GM12878 (cell line): ENCODE measurements around the gene KIRREL3. TPM values are rescaled to one million over a fixed set of nuclear protein-coding genes. Genes with fewer than 3 reads are reported as not detected.

Source experiments
- ATAC-seq: fragments of 200-7000 bp; cut with Tn5 transposase; 3 replicates; pipeline ENCODE4 v1.9.1; 2020; ENCODE audit warnings: mild to moderate bottlenecking, moderate library complexity
- BruUV-seq: library from RNA; stranded (reverse); fragments of 400-500 nt; replicated peaks from 2 replicates; lab custom pipeline; 2021; lab: Mats Ljungman, UMichigan
- CTCF ChIA-PET: fragments of 300-600 bp; sonication (Branson Sonifier 250); formaldehyde crosslinking; extraction: SDS; loops from one replicate; lab custom pipeline; 2021; ENCODE audit warnings: inconsistent platforms; lab: Yijun Ruan, JAX
- POLR2A ChIA-PET: fragments of 350-600 bp; formaldehyde crosslinking; extraction: SDS; loops from one replicate; lab custom pipeline; 2021; ENCODE audit warnings: inconsistent platforms; lab: Charles Lee
- RAD21 ChIA-PET: fragments of 300-600 bp; sonication (Branson Sonifier 250); formaldehyde crosslinking; loops from one replicate; lab custom pipeline; 2023; ENCODE audit warnings: antibody characterized with exemption; ENCODE audit not compliant: unreplicated experiment; lab: Charles Lee
- SMC1A ChIA-PET: fragments of 300-600 bp; sonication (Branson Sonifier 250); formaldehyde crosslinking; loops from one replicate; lab custom pipeline; 2023; ENCODE audit not compliant: unreplicated experiment, uncharacterized antibody; lab: Charles Lee
- DNase-seq: peaks from one replicate; pipeline ENCODE4 v3.0.0-alpha.2; 2011; ENCODE audit warnings: low read depth, low spot score
- FAIRE-seq: peaks from 3 replicates; lab custom pipeline; 2011; peaks lifted over from hg19 to GRCh38; lab: Jason Lieb, UNC
- H2AFZ ChIP-seq: 2 replicates; pipeline ENCODE4 v1.6.0; 2011; ENCODE audit warnings: low read depth, low read length, control low read depth; ENCODE audit not compliant: control insufficient read depth
- H3K27ac ChIP-seq: 2 replicates; pipeline ENCODE4 v1.5.1; 2011; ENCODE audit warnings: control low read depth; ENCODE audit not compliant: control insufficient read depth, insufficient read depth
- H3K27me3 ChIP-seq, 2 experiments: replicated peaks in 1 of 2; 2 replicates each; pipeline versions ENCODE4 v1.6.0 to v1.6.1; 2011; ENCODE audit warnings: low read length in 1 of 2; ENCODE audit not compliant: control insufficient read depth in 2 of 2, insufficient read depth in 2 of 2
- H3K36me3 ChIP-seq, 2 experiments: 2 replicates each; pipeline ENCODE4 v1.5.1; 2011; ENCODE audit warnings: low read length in 1 of 2; ENCODE audit not compliant: control insufficient read depth in 2 of 2, insufficient read depth in 2 of 2
- H3K4me1 ChIP-seq: 2 replicates; pipeline ENCODE4 v1.6.1; 2011; ENCODE audit warnings: mild to moderate bottlenecking, low read length, moderate library complexity, mixed read lengths; ENCODE audit not compliant: control insufficient read depth, insufficient read depth
- H3K4me2 ChIP-seq: 2 replicates; pipeline ENCODE4 v1.6.0; 2011; ENCODE audit warnings: control low read depth; ENCODE audit not compliant: control insufficient read depth, insufficient read depth
- H3K4me3 ChIP-seq: fragments of 200-600 bp; sonication (generic); 2 replicates; pipeline ENCODE4 v1.5.1; 2016
- H3K79me2 ChIP-seq: 2 replicates; pipeline ENCODE4 v1.6.0; 2011; ENCODE audit warnings: low read length; ENCODE audit not compliant: control insufficient read depth, insufficient read depth
- H3K9ac ChIP-seq: 2 replicates; pipeline ENCODE4 v1.8.0; 2011; ENCODE audit warnings: low read length, control low read depth, mixed read lengths; ENCODE audit not compliant: control insufficient read depth, insufficient read depth
- H3K9me3 ChIP-seq: replicated peaks from 3 replicates; pipeline ENCODE4 v1.5.1; 2011; ENCODE audit warnings: mild to moderate bottlenecking, low read length; ENCODE audit not compliant: control insufficient read depth, insufficient read depth
- H4K20me1 ChIP-seq: 2 replicates; pipeline ENCODE4 v1.6.0; 2011; ENCODE audit not compliant: control insufficient read depth, insufficient read depth
- ATF2 ChIP-seq: IDR thresholded peaks from 2 replicates; pipeline ENCODE4 v1.6.1; 2012; ENCODE audit warnings: low read length, inconsistent platforms
- BCL3 ChIP-seq: IDR thresholded peaks from 2 replicates; pipeline ENCODE4 v1.6.1; 2011; ENCODE audit warnings: borderline replicate concordance, low read depth, mild to moderate bottlenecking, moderate library complexity, low read length; ENCODE audit not compliant: insufficient read depth, poor library complexity, severe bottlenecking
- CBX3 ChIP-seq: fragments of 200-600 bp; sonication (generic); IDR thresholded peaks from 2 replicates; pipeline ENCODE4 v1.6.1; 2016; ENCODE audit warnings: low read depth, borderline replicate concordance
- CEBPB ChIP-seq, 2 experiments: fragments of 150-350 bp in 1 of 2; IDR thresholded peaks; 2 replicates each; pipeline ENCODE4 v1.6.1; 2012 to 2014; ENCODE audit warnings: low read depth in 2 of 2, low read length in 2 of 2, borderline replicate concordance in 1 of 2, inconsistent platforms in 1 of 2
- CREM ChIP-seq: IDR thresholded peaks from 2 replicates; pipeline ENCODE4 v1.6.1; 2014; ENCODE audit warnings: antibody characterized with exemption, low read depth
- FOXM1 ChIP-seq: IDR thresholded peaks from 2 replicates; pipeline ENCODE4 v1.6.1; 2012; ENCODE audit warnings: low read depth, mild to moderate bottlenecking, inconsistent platforms, low read length, moderate library complexity
- MTA2 ChIP-seq: fragments of 450-650 bp; IDR thresholded peaks from 2 replicates; pipeline ENCODE4 v1.6.1; 2016; ENCODE audit warnings: low read depth, mild to moderate bottlenecking, moderate library complexity
- NFYB ChIP-seq: IDR thresholded peaks from 2 replicates; pipeline ENCODE4 v1.6.1; 2011; ENCODE audit warnings: low read depth, mild to moderate bottlenecking, low read length, improper control_type of control experiment, moderate library complexity; ENCODE audit not compliant: insufficient read depth
- NR2C1 ChIP-seq: fragments of 450-650 bp; IDR thresholded peaks from 2 replicates; pipeline ENCODE4 v1.6.1; 2017; ENCODE audit warnings: antibody characterized with exemption, mild to moderate bottlenecking, moderate library complexity
- RBBP5 ChIP-seq: fragments of 200-600 bp; sonication (generic); conservative IDR thresholded peaks from 2 replicates; pipeline ENCODE4 v1.6.1; 2016
- RELB ChIP-seq: fragments of 450-650 bp; IDR thresholded peaks from 2 replicates; pipeline ENCODE4 v1.6.1; 2017; ENCODE audit warnings: low read depth, mild to moderate bottlenecking, moderate library complexity
- SIX5 ChIP-seq: IDR thresholded peaks from 2 replicates; pipeline ENCODE4 v1.6.1; 2011; ENCODE audit warnings: mild to moderate bottlenecking, low read depth, low read length, moderate library complexity; ENCODE audit not compliant: severe bottlenecking
- SMAD1 ChIP-seq: fragments of 450-650 bp; IDR thresholded peaks from 2 replicates; pipeline ENCODE4 v1.6.1; 2018; ENCODE audit warnings: mild to moderate bottlenecking, low read depth; ENCODE audit not compliant: partially characterized antibody
- SMAD5 ChIP-seq: IDR thresholded peaks from 2 replicates; pipeline ENCODE4 v1.6.1; 2016; ENCODE audit warnings: antibody characterized with exemption, low read depth
- SREBF2 ChIP-seq: IDR thresholded peaks from 2 replicates; pipeline ENCODE4 v1.6.1; 2012; ENCODE audit warnings: mild to moderate bottlenecking, low read length
- TBL1XR1 ChIP-seq: IDR thresholded peaks from 2 replicates; pipeline ENCODE4 v1.6.1; 2012; ENCODE audit warnings: low read depth, low read length, improper control_type of control experiment
- ZNF207 ChIP-seq: fragments of 450-650 bp; IDR thresholded peaks from 2 replicates; pipeline ENCODE4 v1.6.1; 2014; ENCODE audit warnings: antibody characterized with exemption, mild to moderate bottlenecking, borderline replicate concordance
- ZNF217 ChIP-seq: fragments of 450-650 bp; IDR thresholded peaks from 2 replicates; pipeline ENCODE4 v1.6.1; 2017; ENCODE audit warnings: antibody characterized with exemption, mild to moderate bottlenecking
- WGBS: methylation state at CpG from one replicate; pipeline ENCODE4 v1.1.6; 2016; ENCODE audit warnings: low lambda C conversion rate; ENCODE audit not compliant: insufficient replicate concordance, insufficient coverage; ENCODE audit errors: missing lambda C conversion rate; 5-methylcytosine and 5-hydroxymethylcytosine counted together
- in situ Hi-C: fragments of 300-500 bp; cut with MboI; formaldehyde crosslinking; loops from 9 replicates; pipeline ENCODE4 v1.14.3; 2018; ENCODE audit warnings: mixed read lengths
- intact Hi-C: fragments of 100-400 bp; cut with micrococcal nuclease; formaldehyde crosslinking; loops from one replicate; pipeline ENCODE4 v1.14.2; 2022; ENCODE audit not compliant: unreplicated experiment
- polyA plus RNA-seq, 11 experiments: library from polyadenylated mRNA; depleted of rRNA in 4 of 11; unstranded in 6 of 11; stranded (reverse) in 5 of 11; fragments of >200 nt; fragmentation: Nextera tagmentation in 4 of 11; fragmentation: Illumina TruSeq in 1 of 11; extraction: Ambion mirVana in 4 of 11; extraction: Trizol in 1 of 11; gene quantifications; 1 replicate in 1 of 11; 2 replicates in 10 of 11; pipeline versions ENCODE4 v1.2.1 to v1.2.3, GENCODE V29; 2011 to 2016; ENCODE audit warnings: inconsistent platforms in 2 of 11, missing spikeins in 2 of 11, low read depth in 1 of 11
- total RNA-seq, 4 experiments: library from RNA; depleted of rRNA in 3 of 4; stranded (reverse); fragments of >200 nt in 3 of 4; fragmentation: Illumina TruSeq in 1 of 4; extraction: Trizol in 1 of 4; gene quantifications; 2 replicates each; pipeline versions ENCODE4 v1.2.1 to v1.2.3, GENCODE V29; 2013 to 2021

KIRREL3 gene
- total and polyA plus RNA-seq, 10 of the 15 experiments (the other 5 are each of a cell fraction or from before 2014, with no cell fraction given): under 0.01 TPM; not detected in 9

- SMC1A ChIA-PET: no interaction called here
- Histone ChIP-seq H2AFZ (no peak overlapping the region), H3K4me2 (no peak overlapping the region), H3K9ac (no peak overlapping the region), H3K4me1 (no peaks in the 10 kb centered on the region), H3K9me3 (no peaks in the 10 kb centered on the region), H3K27me3 (peaks cover 0 to 2% of the 10 kb centered on the region in 2 experiments; a peak in 1 of 4 replicates), H3K27ac (no peak overlapping the region), H4K20me1 (no peaks in the 10 kb centered on the region), H3K4me3 (no peak overlapping the region), H3K36me3 (no peaks in the 10 kb centered on the region), H3K79me2 (no peaks in the 10 kb centered on the region)
- FAIRE-seq (no peak), DNase-seq (no peak), ATAC-seq (no peak)
- POLR2A ChIA-PET: no interaction called here
- in situ Hi-C loops (no loop called here), intact Hi-C loops (no loop called here)
- WGBS: 24% methylated on average over 7 of the region's 7 CpGs
- TF ChIP-seq CEBPB (IDR thresholded peaks at IDR 0.05; ENCODE audit: borderline replicate concordance in 1 of 2, low read depth in 2 of 2, low read length in 2 of 2) (no peak), ZNF207 (no peak), MTA2 (no peak), SMAD5 (no peak), RELB (no peak), TBL1XR1 (no peak), ATF2 (no peak), ZNF217 (no peak), NR2C1 (no peak), NFYB (no peak), RBBP5 (no peak), FOXM1 (no peak), CREM (no peak), BCL3 (no peak), SMAD1 (no peak), SREBF2 (no peak), CBX3 (no peak), SIX5 (no peak)
- CTCF ChIA-PET: no interaction called here
- no TSS peak for BruUV-seq
- RAD21 ChIA-PET: no interaction called here
These were observed 208.6 kb downstream of the KIRREL3 start for GRCh38 chr11:126791991-126792390.
